H1 (cell line): ENCODE measurements around the gene MEMO1.

ENCODE experiments used
- BCL11A ChIP-seq, 2 experiments: IDR thresholded peaks; one replicate each; pipeline ENCODE4 v1.6.1; 2011; ENCODE audit warnings: low read depth in 2 of 2, low read length in 2 of 2, mild to moderate bottlenecking in 2 of 2
- CTCF ChIP-seq, 3 experiments: IDR thresholded peaks; 1 replicate in 2 of 3; 2 replicates in 1 of 3; pipeline versions ENCODE4 v1.5.1 to v1.6.1; 2011; ENCODE audit warnings: low read length in 3 of 3, mild to moderate bottlenecking in 3 of 3, inconsistent platforms in 2 of 3, low read depth in 1 of 3, moderate library complexity in 1 of 3; ENCODE audit not compliant: insufficient read depth in 1 of 3; ENCODE audit errors: control extremely low read depth in 1 of 3
- EP300 ChIP-seq, 2 experiments: IDR thresholded peaks; 1 replicate in 1 of 2; 2 replicates in 1 of 2; pipeline ENCODE4 v1.6.1; 2011 to 2012; ENCODE audit warnings: low read depth in 2 of 2, low read length in 2 of 2, mild to moderate bottlenecking in 2 of 2, borderline replicate concordance in 1 of 2, inconsistent platforms in 1 of 2, moderate library complexity in 1 of 2
- POLR2A ChIP-seq, 2 experiments: IDR thresholded peaks; 1 replicate in 1 of 2; 2 replicates in 1 of 2; pipeline ENCODE4 v1.6.1; 2011; ENCODE audit warnings: low read depth in 2 of 2, low read length in 2 of 2, mild to moderate bottlenecking in 2 of 2; ENCODE audit errors: control extremely low read depth in 1 of 2
- SIX5 ChIP-seq: IDR thresholded peaks from 2 replicates; pipeline ENCODE4 v1.6.1; 2011; ENCODE audit warnings: mild to moderate bottlenecking, low read depth, low read length
- TF ChIP-seq, protein P1 (sequence below): IDR thresholded peaks from 2 replicates; pipeline ENCODE4 v1.6.1; 2011; ENCODE audit warnings: low read length, improper control_type of control experiment

DNA sequence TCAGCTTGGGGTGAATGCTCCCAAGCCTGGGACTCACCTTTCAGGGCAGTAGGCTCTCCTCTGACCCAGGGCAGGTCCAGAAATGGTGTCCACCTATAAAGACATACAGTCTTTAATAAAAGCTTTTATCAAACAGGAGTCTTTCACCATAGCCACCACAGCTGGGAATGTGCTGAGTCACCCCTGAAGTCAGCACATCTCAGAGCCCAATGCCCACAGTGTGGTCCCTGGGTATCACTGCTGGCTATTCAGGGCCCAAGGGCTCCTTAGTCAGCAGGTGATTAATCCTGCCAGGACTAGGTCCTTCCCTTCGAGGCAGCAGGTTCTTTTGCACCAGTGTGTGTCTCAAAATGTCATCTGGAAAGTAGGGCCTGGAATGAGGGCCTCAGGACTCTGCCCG lies 181.9 kb downstream of the MEMO1 start:
- no peak for TF ChIP-seq CTCF (IDR thresholded peaks at IDR 0.05; ENCODE audit: control extremely low read depth in 1 of 3, insufficient read depth in 1 of 3, low read depth in 1 of 3, low read length in 3 of 3)
- TF ChIP-seq POLR2A (IDR thresholded peaks at IDR 0.05; ENCODE audit: control extremely low read depth in 1 of 2, low read depth in 2 of 2, low read length in 2 of 2), result no peak
- TF ChIP-seq, protein P1, sequence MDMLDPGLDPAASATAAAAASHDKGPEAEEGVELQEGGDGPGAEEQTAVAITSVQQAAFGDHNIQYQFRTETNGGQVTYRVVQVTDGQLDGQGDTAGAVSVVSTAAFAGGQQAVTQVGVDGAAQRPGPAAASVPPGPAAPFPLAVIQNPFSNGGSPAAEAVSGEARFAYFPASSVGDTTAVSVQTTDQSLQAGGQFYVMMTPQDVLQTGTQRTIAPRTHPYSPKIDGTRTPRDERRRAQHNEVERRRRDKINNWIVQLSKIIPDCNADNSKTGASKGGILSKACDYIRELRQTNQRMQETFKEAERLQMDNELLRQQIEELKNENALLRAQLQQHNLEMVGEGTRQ, result no peak
- TF ChIP-seq EP300 (IDR thresholded peaks at IDR 0.05; ENCODE audit: borderline replicate concordance in 1 of 2, low read depth in 2 of 2, low read length in 2 of 2), result no peak
- TF ChIP-seq BCL11A (IDR thresholded peaks at IDR 0.05; ENCODE audit: low read depth in 2 of 2, low read length in 2 of 2), result no peak
- no peak for TF ChIP-seq SIX5
